Panc1 (cell line): Measurements from ENCODE around the gene ZNF805. TPM values are rescaled to one million over a fixed set of nuclear protein-coding genes. Genes with fewer than 3 reads are reported as not detected.
A peak's percentile ranks its signal among the peaks of the same experiment; 100 is the strongest.

Source experiments
- ATAC-seq: fragments of 200-7000 bp; cut with Tn5 transposase; 2 replicates; pipeline ENCODE4 v1.9.1; 2020; ENCODE audit warnings: mild to moderate bottlenecking, moderate library complexity
- Bru-seq: library from RNA; stranded (reverse); fragments of 400-500 nt; gene quantifications from one replicate; lab custom pipeline; 2021; lab: Mats Ljungman, UMichigan
- BruChase-seq, 2 experiments: library from RNA; stranded (reverse); fragments of 400-500 nt; gene quantifications; one replicate each; lab custom pipeline; 2021; lab: Mats Ljungman, UMichigan
- BruUV-seq: library from RNA; stranded (reverse); fragments of 400-500 nt; replicated peaks from 2 replicates; lab custom pipeline; 2021; lab: Mats Ljungman, UMichigan
- CTCF ChIA-PET: fragments of 300-600 bp; sonication (Branson Sonifier 250); formaldehyde crosslinking; loops from one replicate; lab custom pipeline; 2022; ENCODE audit warnings: antibody characterized with exemption; lab: Charles Lee
- POLR2A ChIA-PET: fragments of 300-600 bp; sonication (Branson Sonifier 250); formaldehyde crosslinking; loops from one replicate; lab custom pipeline; 2022; ENCODE audit warnings: antibody characterized with exemption; lab: Charles Lee
- DNase-seq: peaks from one replicate; pipeline ENCODE4 v3.0.0-alpha.2; 2010; ENCODE audit warnings: low read depth, low spot score
- H3K27ac ChIP-seq: 2 replicates; pipeline ENCODE4 v1.5.1; 2011; ENCODE audit warnings: mild to moderate bottlenecking, low read length, inconsistent platforms
- H3K27me3 ChIP-seq: fragments of 200-500 bp; sonication (Bioruptor generic); 2 replicates; pipeline ENCODE4 v1.6.0; 2014; ENCODE audit warnings: low read length, inconsistent platforms; ENCODE audit not compliant: control insufficient read depth, insufficient read depth
- H3K36me3 ChIP-seq: fragments of 200-500 bp; sonication (Bioruptor generic); 2 replicates; pipeline ENCODE4 v1.5.1; 2014; ENCODE audit warnings: inconsistent platforms, mild to moderate bottlenecking, low read length, moderate library complexity; ENCODE audit not compliant: control insufficient read depth, insufficient read depth
- H3K4me1 ChIP-seq: 2 replicates; pipeline ENCODE4 v1.5.1; 2011; ENCODE audit warnings: inconsistent platforms, mild to moderate bottlenecking, low read length, moderate library complexity; ENCODE audit not compliant: control insufficient read depth, insufficient read depth
- H3K4me3 ChIP-seq, 2 experiments: 2 replicates each; pipeline ENCODE4 v1.5.1; 2011 to 2012; ENCODE audit warnings: low read depth in 2 of 2, low read length in 2 of 2, mild to moderate bottlenecking in 2 of 2, inconsistent platforms in 1 of 2, moderate library complexity in 1 of 2
- H3K9me3 ChIP-seq: fragments of 200-500 bp; sonication (Bioruptor generic); 2 replicates; pipeline ENCODE4 v1.5.1; 2014; ENCODE audit warnings: low read depth, mild to moderate bottlenecking, inconsistent platforms, low read length, moderate library complexity; ENCODE audit not compliant: control insufficient read depth, insufficient read depth
- CTCF ChIP-seq: fragments of 450-650 bp; IDR thresholded peaks from 2 replicates; pipeline ENCODE4 v1.5.1; 2017; ENCODE audit warnings: mild to moderate bottlenecking
- POLR2AphosphoS5 ChIP-seq: IDR thresholded peaks from 2 replicates; pipeline ENCODE4 v1.6.1; 2012; ENCODE audit warnings: mild to moderate bottlenecking, low read depth, low read length, moderate library complexity
- REST ChIP-seq, 2 experiments: IDR thresholded peaks; 2 replicates each; pipeline ENCODE4 v1.6.1; 2011 to 2012; ENCODE audit warnings: low read depth in 2 of 2, control low read depth in 1 of 2, low read length in 1 of 2, mild to moderate bottlenecking in 1 of 2, moderate library complexity in 1 of 2; ENCODE audit not compliant: insufficient read depth in 1 of 2
- SIN3A ChIP-seq: IDR thresholded peaks from 2 replicates; pipeline ENCODE4 v1.6.1; 2012; ENCODE audit warnings: low read depth, mild to moderate bottlenecking, low read length, moderate library complexity, borderline replicate concordance; ENCODE audit not compliant: insufficient read depth
- TCF7L2 ChIP-seq: IDR thresholded peaks from 2 replicates; pipeline ENCODE4 v1.6.1; 2011; ENCODE audit warnings: mild to moderate bottlenecking, low read depth, low read length, inconsistent platforms
- in situ Hi-C: cut with HindIII; loops from 2 replicates; pipeline ENCODE4 v1.10.0; 2016; ENCODE audit warnings: low sequenced_read_pairs, low pct_unique_long_range_greater_than_20kb
- intact Hi-C: fragments of 100-400 bp; cut with micrococcal nuclease; formaldehyde crosslinking; loops from one replicate; pipeline ENCODE4 v1.10.0; 2022; ENCODE audit not compliant: unreplicated experiment
- long read RNA-seq: library from polyadenylated mRNA; unstranded; transcript quantifications from one replicate; pipeline ENCODE4 v2.0.0, GENCODE V29; 2021; ENCODE audit not compliant: unreplicated experiment
- polyA plus RNA-seq: library from polyadenylated mRNA; unstranded; fragments of >200 nt; gene quantifications from one replicate; pipeline ENCODE4 v1.2.1, GENCODE V29; 2012; ENCODE audit warnings: missing spikeins; ENCODE audit not compliant: insufficient read length
- total RNA-seq: library from RNA; stranded (reverse); gene quantifications from one replicate; pipeline ENCODE4 v1.2.1, GENCODE V29; 2021; ENCODE audit not compliant: unreplicated experiment

Gene ZNF805
- total RNA-seq = 16.8 TPM
- 1.9 TPM for polyA plus RNA-seq
- Bru-seq, nascent RNA = percentile 83 among the genes with signal in this experiment
- percentile 90 among the genes with signal in this experiment for BruChase-seq, experiment 1, labeled RNA remaining after a 2-hour chase
- percentile 75 among the genes with signal in this experiment for BruChase-seq, experiment 2, labeled RNA remaining after a 6-hour chase
- long read RNA-seq, transcript ZNF805-202 (4 exons, 1,884 nt) = major isoform, 9 of 13 reads
- long read RNA-seq, partial matches to known transcripts = 0 of 13 reads
- long read RNA-seq, other reads (novel, unspliced or antisense) = 1 of 13 reads

- CTCF ChIA-PET = interaction anchor here (0.6 kb wide), 1 partner anchor 136 kb away, joined by 5 read pairs; no protein-coding TSS in a partner anchor
- peak; percentile 93 for TF ChIP-seq SIN3A
- TF ChIP-seq REST (IDR thresholded peaks at IDR 0.05; ENCODE audit: insufficient read depth in 1 of 2, low read depth in 2 of 2, low read length in 1 of 2) = peak; percentile 11 to 36; a peak in 1 of 4 replicates
- TF ChIP-seq TCF7L2 = 0 out of 2 replicates have a peak, but pooled peaks have one; percentile 41
- no peak for TF ChIP-seq CTCF
- TF ChIP-seq POLR2AphosphoS5 = peak; percentile 78
- DNase-seq = peak; percentile 81
- ATAC-seq = peak; percentile 99
- intact Hi-C loops = no loop called here
- no TSS peak for BruUV-seq
- POLR2A ChIA-PET = no interaction called here
- H3K4me1 ChIP-seq = peaks cover 13% of the 10 kb centered on the region
- no peaks in the 10 kb centered on the region for H3K27me3 ChIP-seq
- H3K36me3 ChIP-seq = no peaks in the 10 kb centered on the region; the same call in 1 of the 2 replicates
- in situ Hi-C loops = no loop called here
- peak within 1 kb of the TSS; percentile 95 to 99 for H3K4me3 ChIP-seq
- no peaks in the 10 kb centered on the region for H3K9me3 ChIP-seq
- H3K27ac ChIP-seq = peak within 1 kb of the TSS; percentile 97
Observed at GRCh38 chr19:57240311-57241090, at the start of gene ZNF805. ZNF805 (plus strand) TSS chr19:57240632; CDS start chr19:57240892, 260 bp downstream.

GRCh38 chr19:57191141-57192076, 49.0 kb upstream of the ZNF805 start, which contains the start of gene ZNF264:
ZNF264 (plus strand) TSS chr19:57191500; CDS start chr19:57191914, 414 bp downstream.
- no TSS peak for BruUV-seq
- peaks cover 16% of the 10 kb centered on the region for H3K36me3 ChIP-seq
- no peaks in the 10 kb centered on the region; the same call in 1 of the 2 replicates for H3K4me1 ChIP-seq
- intact Hi-C loops (no loop called here), in situ Hi-C loops (no loop called here)
- peak within 1 kb of the TSS; percentile 91 to 92 for H3K4me3 ChIP-seq
- H3K9me3 ChIP-seq = peaks cover 14% of the 10 kb centered on the region; the same call in 1 of the 2 replicates
- POLR2A ChIA-PET = interaction anchor here (0.6 to 0.7 kb wide), 2 partner anchors 81 to 1050 kb away, joined by 4 to 6 read pairs; no protein-coding TSS in a partner anchor
- peak; percentile 56 for DNase-seq
- TF ChIP-seq CTCF = no peak; the same call in 1 of the 2 replicates
- TF ChIP-seq REST (IDR thresholded peaks at IDR 0.05; ENCODE audit: insufficient read depth in 1 of 2, low read depth in 2 of 2, low read length in 1 of 2) = 0 out of 4 replicates have a peak, but pooled peaks of 1 of the 2 experiments have one; percentile 13
- no peak for TF ChIP-seq TCF7L2
- peak; percentile 62; the same call in 1 of the 2 replicates for TF ChIP-seq SIN3A
- TF ChIP-seq POLR2AphosphoS5 = peak; percentile 96
- CTCF ChIA-PET = no interaction called here
- peak; percentile 100 for ATAC-seq
- H3K27ac ChIP-seq = peak within 1 kb of the TSS; percentile 97
- H3K27me3 ChIP-seq = no peaks in the 10 kb centered on the region
